ENCODE measurements around the gene ARHGEF3.

ARHGEF3 gene

DNA sequence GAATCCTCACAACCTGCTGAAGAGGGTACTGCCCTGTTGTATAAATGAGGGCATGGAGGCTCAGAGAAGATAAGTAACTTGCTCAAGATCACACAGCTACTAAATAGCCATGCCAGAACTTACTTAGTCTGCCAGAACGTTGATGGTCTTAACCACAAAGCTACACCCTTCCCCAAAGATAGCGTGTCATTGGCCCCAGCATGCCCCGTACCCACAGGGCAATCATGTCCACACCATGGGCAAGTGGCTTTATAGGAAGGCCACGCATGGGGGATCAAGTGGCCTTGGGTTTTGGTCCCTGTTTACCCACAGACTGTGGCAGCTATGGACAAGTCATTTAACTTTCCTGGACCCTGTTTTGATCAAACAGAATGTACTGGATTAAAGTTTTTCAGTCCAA is 15.9 kb upstream of the ARHGEF3 start:
- peaks cover 14% of the 10 kb centered on the region for H3K4me1 ChIP-seq (ENCODE audit: control insufficient read depth, insufficient read depth, low read length)
- H3K27ac ChIP-seq (ENCODE audit: extremely low read depth, low read depth, low read length), result no peak overlapping the region
- POLR2A ChIA-PET, result interaction anchor here (1.4 kb wide), 1 partner anchor 16 kb away, joined by 4 read pairs; the partner anchor contains the start of gene ARHGEF3

DNA sequence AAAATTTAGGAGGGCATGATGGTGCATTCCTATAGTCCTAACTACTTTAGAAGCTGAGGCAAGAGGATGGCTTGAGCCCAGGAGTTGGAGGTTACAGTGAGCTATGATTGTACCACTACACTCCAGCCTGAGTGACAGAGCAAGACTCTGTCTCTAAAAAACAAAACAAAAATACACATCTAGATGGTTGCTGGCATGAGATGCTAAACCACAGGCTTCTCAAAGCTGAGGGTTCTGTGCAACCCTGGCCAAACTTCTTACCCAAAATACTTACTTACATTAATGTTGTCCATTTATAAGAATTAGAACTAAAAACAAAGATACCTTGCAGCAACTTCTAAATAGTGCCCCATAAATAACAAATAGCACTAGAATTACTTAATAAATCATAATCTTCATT is 14.3 kb upstream of the ARHGEF3 start:
- H3K36me3 ChIP-seq (ENCODE audit: control insufficient read depth in 2 of 2, insufficient read depth in 1 of 2, low read length in 2 of 2), result no peaks in the 10 kb centered on the region
- H3K9me3 ChIP-seq (ENCODE audit: control insufficient read depth, insufficient read depth, low read depth, low read length), result no peaks in the 10 kb centered on the region
- H3K4me3 ChIP-seq (ENCODE audit: low read depth, low read length), result no peak overlapping the region
- POLR2A ChIA-PET, result no interaction called here
- no peak overlapping the region for H3K27ac ChIP-seq (ENCODE audit: extremely low read depth, low read depth, low read length)
- TF ChIP-seq ZNF266 (tag by site-specific recombination; IDR thresholded peaks at IDR 0.05; ENCODE audit: low read depth), result no peak
- CTCF ChIA-PET, result interaction anchor here (1.0 to 2.4 kb wide), 5 partner anchors 9 to 17 kb away, joined by 3 to 8 read pairs (median 5); partner anchors contain the start of gene ARHGEF3
- H3K4me1 ChIP-seq (ENCODE audit: control insufficient read depth, insufficient read depth, low read length), result peaks cover 25% of the 10 kb centered on the region

More for the DNA sequence above, 15.9 kb upstream of the ARHGEF3 start:
- Histone ChIP-seq H3K4me3 (ENCODE audit: low read depth, low read length) (no peak overlapping the region), H3K36me3 (ENCODE audit: control insufficient read depth in 2 of 2, insufficient read depth in 1 of 2, low read length in 2 of 2) (no peaks in the 10 kb centered on the region), H3K9me3 (ENCODE audit: control insufficient read depth, insufficient read depth, low read depth, low read length) (no peaks in the 10 kb centered on the region)
- no peak for TF ChIP-seq ZNF837 (tag by site-specific recombination; IDR thresholded peaks at IDR 0.05)
- TF ChIP-seq ZNF777 (tag by site-specific recombination; IDR thresholded peaks at IDR 0.05; ENCODE audit: borderline replicate concordance), result no peak
- TF ChIP-seq ZNF211 (tag by site-specific recombination; IDR thresholded peaks at IDR 0.05; ENCODE audit: low read depth), result no peak
- TF ChIP-seq EGR2 (tag by site-specific recombination; IDR thresholded peaks at IDR 0.05; ENCODE audit: low read depth), result no peak
- no peak for TF ChIP-seq ZNF292 (tag by site-specific recombination; IDR thresholded peaks at IDR 0.05; ENCODE audit: borderline replicate concordance, low read depth)
- no peak for TF ChIP-seq ZNF544 (tag by site-specific recombination; IDR thresholded peaks at IDR 0.05)
- no peak for TF ChIP-seq ZNF501 (tag by site-specific recombination; IDR thresholded peaks at IDR 0.05)
- TF ChIP-seq ZSCAN30 (tag by site-specific recombination; IDR thresholded peaks at IDR 0.05), result no peak
- TF ChIP-seq ZBTB20 (tag by site-specific recombination; IDR thresholded peaks at IDR 0.05), result no peak
- no peak for TF ChIP-seq ZNF404 (tag by site-specific recombination; IDR thresholded peaks at IDR 0.05)
- no peak for TF ChIP-seq ZNF776 (tag by site-specific recombination; IDR thresholded peaks at IDR 0.05; ENCODE audit: borderline replicate concordance)
- no peak for TF ChIP-seq ZNF155 (tag by site-specific recombination; IDR thresholded peaks at IDR 0.05)
- no peak for TF ChIP-seq ZNF473 (tag by site-specific recombination; IDR thresholded peaks at IDR 0.05)
- TF ChIP-seq, protein P1, sequence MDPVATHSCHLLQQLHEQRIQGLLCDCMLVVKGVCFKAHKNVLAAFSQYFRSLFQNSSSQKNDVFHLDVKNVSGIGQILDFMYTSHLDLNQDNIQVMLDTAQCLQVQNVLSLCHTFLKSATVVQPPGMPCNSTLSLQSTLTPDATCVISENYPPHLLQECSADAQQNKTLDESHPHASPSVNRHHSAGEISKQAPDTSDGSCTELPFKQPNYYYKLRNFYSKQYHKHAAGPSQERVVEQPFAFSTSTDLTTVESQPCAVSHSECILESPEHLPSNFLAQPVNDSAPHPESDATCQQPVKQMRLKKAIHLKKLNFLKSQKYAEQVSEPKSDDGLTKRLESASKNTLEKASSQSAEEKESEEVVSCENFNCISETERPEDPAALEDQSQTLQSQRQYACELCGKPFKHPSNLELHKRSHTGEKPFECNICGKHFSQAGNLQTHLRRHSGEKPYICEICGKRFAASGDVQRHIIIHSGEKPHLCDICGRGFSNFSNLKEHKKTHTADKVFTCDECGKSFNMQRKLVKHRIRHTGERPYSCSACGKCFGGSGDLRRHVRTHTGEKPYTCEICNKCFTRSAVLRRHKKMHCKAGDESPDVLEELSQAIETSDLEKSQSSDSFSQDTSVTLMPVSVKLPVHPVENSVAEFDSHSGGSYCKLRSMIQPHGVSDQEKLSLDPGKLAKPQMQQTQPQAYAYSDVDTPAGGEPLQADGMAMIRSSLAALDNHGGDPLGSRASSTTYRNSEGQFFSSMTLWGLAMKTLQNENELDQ (tag by site-specific recombination; IDR thresholded peaks at IDR 0.05; ENCODE audit: low read depth), result no peak
- TF ChIP-seq ZNF610 (tag by site-specific recombination; IDR thresholded peaks at IDR 0.05; ENCODE audit: borderline replicate concordance), result no peak
- no peak for TF ChIP-seq ZNF214 (tag by site-specific recombination; IDR thresholded peaks at IDR 0.05; ENCODE audit: borderline replicate concordance)
- TF ChIP-seq ZNF37A (tag by site-specific recombination; IDR thresholded peaks at IDR 0.05), result no peak
- CTCF ChIA-PET, result interaction anchor here (0.6 to 1.5 kb wide), 5 partner anchors 9 to 484 kb away, joined by 3 to 8 read pairs (median 4); partner anchors contain the start of gene ARHGEF3

DNA sequence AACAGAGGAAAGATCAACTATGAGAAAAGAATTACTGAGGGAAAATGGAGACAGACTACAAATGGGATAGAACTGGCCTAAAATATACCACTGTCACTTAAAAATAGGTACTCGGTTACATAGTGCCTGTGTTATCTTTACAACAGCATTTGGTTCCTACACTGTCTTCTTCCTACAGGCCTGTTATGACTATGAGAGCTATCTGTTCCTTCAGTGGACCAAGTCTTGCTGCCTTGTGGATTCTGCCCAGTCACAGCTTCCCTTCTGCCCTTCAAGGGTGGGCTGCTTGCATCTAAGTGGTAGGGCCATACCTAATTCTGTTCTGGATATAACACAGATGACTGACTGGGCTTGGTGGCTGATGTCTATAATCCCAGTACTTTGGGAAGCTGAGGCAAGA is 13.8 kb upstream of the ARHGEF3 start:
- Histone ChIP-seq H3K4me1 (ENCODE audit: control insufficient read depth, insufficient read depth, low read length) (peaks cover 29% of the 10 kb centered on the region), H3K4me3 (ENCODE audit: low read depth, low read length) (no peak overlapping the region), H3K9me3 (ENCODE audit: control insufficient read depth, insufficient read depth, low read depth, low read length) (no peaks in the 10 kb centered on the region), H3K27ac (ENCODE audit: extremely low read depth, low read depth, low read length) (no peak overlapping the region), H3K36me3 (ENCODE audit: control insufficient read depth in 2 of 2, insufficient read depth in 1 of 2, low read length in 2 of 2) (no peaks in the 10 kb centered on the region)
- ChIA-PET CTCF (interaction anchor here (1.0 to 2.4 kb wide), 5 partner anchors 9 to 16 kb away, joined by 3 to 8 read pairs (median 4); partner anchors contain the start of gene ARHGEF3), POLR2A (no interaction called here)
- no peak for TF ChIP-seq GLI2 (tag by site-specific recombination; IDR thresholded peaks at IDR 0.05; ENCODE audit: borderline replicate concordance, low read depth)
- TF ChIP-seq, protein P1 (tag by site-specific recombination; IDR thresholded peaks at IDR 0.05; ENCODE audit: low read depth), result no peak
- no peak for TF ChIP-seq SP2 (tag by site-specific recombination; IDR thresholded peaks at IDR 0.05)
- TF ChIP-seq SALL2 (tag by site-specific recombination; IDR thresholded peaks at IDR 0.05; ENCODE audit: borderline replicate concordance), result no peak
- TF ChIP-seq ZNF830 (tag by site-specific recombination; IDR thresholded peaks at IDR 0.05; ENCODE audit: low read depth), result no peak

Data from HEK293 (cell line).